Smooth muscle cell (in vitro differentiated cells): ENCODE measurements around the gene RNF32. TPM values are rescaled to one million over a fixed set of nuclear protein-coding genes. Genes with fewer than 3 reads are reported as not detected.

ENCODE experiments used
- DNase-seq: peaks from one replicate; lab custom pipeline; 2025; ENCODE audit not compliant: unreplicated experiment; lab: John Stamatoyannopoulos, UW
- H2AFZ ChIP-seq: fragments of 200-600 bp; sonication (generic); 2 replicates; pipeline ENCODE4 v1.6.0; 2016; ENCODE audit warnings: antibody characterized with exemption, low read depth, mild to moderate bottlenecking
- H3F3A ChIP-seq: fragments of 200-600 bp; sonication (generic); 2 replicates; pipeline ENCODE4 v1.6.0; 2017; ENCODE audit warnings: antibody characterized with exemption, low read depth
- H3K27ac ChIP-seq: fragments of 200-600 bp; sonication (generic); 2 replicates; pipeline ENCODE4 v1.5.1; 2016; ENCODE audit warnings: low read depth, mild to moderate bottlenecking
- H3K27me3 ChIP-seq: fragments of 200-600 bp; sonication (generic); 2 replicates; pipeline ENCODE4 v1.6.1; 2016; ENCODE audit warnings: low read depth, mild to moderate bottlenecking
- H3K36me3 ChIP-seq: fragments of 200-600 bp; sonication (generic); 2 replicates; pipeline ENCODE4 v1.5.1; 2016; ENCODE audit warnings: low read depth
- H3K4me1 ChIP-seq: fragments of 200-600 bp; sonication (generic); 2 replicates; pipeline ENCODE4 v1.5.1; 2016; ENCODE audit warnings: low read depth
- H3K4me2 ChIP-seq: fragments of 200-600 bp; sonication (generic); 2 replicates; pipeline ENCODE4 v1.6.0; 2016; ENCODE audit warnings: mild to moderate bottlenecking
- H3K4me3 ChIP-seq: fragments of 200-600 bp; sonication (generic); 2 replicates; pipeline ENCODE4 v1.5.1; 2016; ENCODE audit warnings: mild to moderate bottlenecking
- H3K79me2 ChIP-seq: fragments of 200-600 bp; sonication (generic); 2 replicates; pipeline ENCODE4 v1.6.0; 2016; ENCODE audit warnings: low read depth, mild to moderate bottlenecking
- H3K9ac ChIP-seq: fragments of 200-600 bp; sonication (generic); 2 replicates; pipeline ENCODE4 v1.6.0; 2016; ENCODE audit warnings: low read depth
- H3K9me3 ChIP-seq: fragments of 200-600 bp; sonication (generic); replicated peaks from 2 replicates; pipeline ENCODE4 v1.5.1; 2016; ENCODE audit warnings: low read depth
- H4K20me1 ChIP-seq: fragments of 200-600 bp; sonication (generic); 2 replicates; pipeline ENCODE4 v1.6.0; 2016; ENCODE audit warnings: low read depth
- CTCF ChIP-seq: fragments of 200-600 bp; sonication (generic); IDR thresholded peaks from 2 replicates; pipeline ENCODE4 v1.5.1; 2017; ENCODE audit warnings: borderline replicate concordance, mild to moderate bottlenecking, antibody characterized with exemption; ENCODE audit not compliant: insufficient read depth, poor library complexity, severe bottlenecking
- WGBS: methylation state at CpG from one replicate; pipeline ENCODE4 v1.1.7; 2016; ENCODE audit warnings: low lambda C conversion rate; 5-methylcytosine and 5-hydroxymethylcytosine counted together
- polyA plus RNA-seq: library from polyadenylated mRNA; unstranded; fragments of >200 nt; fragmentation: Nextera tagmentation; extraction: Ambion mirVana; gene quantifications from 2 replicates; pipeline ENCODE4 v1.2.1, GENCODE V29; 2016
- total RNA-seq: library from RNA; depleted of rRNA; stranded (reverse); fragments of >200 nt; gene quantifications from 2 replicates; pipeline ENCODE4 v1.2.3, GENCODE V29; 2014

The RNF32 gene
- total and polyA plus RNA-seq, 2 experiments from 2014 or later = 0.63 to 4.3 TPM

- H3K36me3 ChIP-seq = no peaks in the 10 kb centered on the region
- DNase-seq = no peak
- no peaks in the 10 kb centered on the region for H4K20me1 ChIP-seq
- no peaks in the 10 kb centered on the region for H3K9me3 ChIP-seq
- H3K9ac ChIP-seq = no peak overlapping the region
- H3K79me2 ChIP-seq = no peaks in the 10 kb centered on the region
- H3K4me2 ChIP-seq = no peak overlapping the region
- no peaks in the 10 kb centered on the region for H3K27me3 ChIP-seq
- no peak overlapping the region for H3K4me3 ChIP-seq
- no peak overlapping the region for H3K27ac ChIP-seq
- H2AFZ ChIP-seq = no peak overlapping the region
- no peak for TF ChIP-seq CTCF
- WGBS = 37% methylated on average over 15 of the region's 15 CpGs
- no peaks in the 10 kb centered on the region for H3K4me1 ChIP-seq
- H3F3A ChIP-seq = no peaks in the 10 kb centered on the region
These were observed 36.3 kb upstream of the RNF32 start for GRCh38 chr7:156604311-156604710.

- no peaks in the 10 kb centered on the region for H3F3A ChIP-seq
- no peaks in the 10 kb centered on the region for H4K20me1 ChIP-seq
- no peak overlapping the region for H2AFZ ChIP-seq
- no peak overlapping the region for H3K4me2 ChIP-seq
- no peak for TF ChIP-seq CTCF
- no peak overlapping the region for H3K9ac ChIP-seq
- H3K27me3 ChIP-seq = no peaks in the 10 kb centered on the region
- no peak for DNase-seq
- no peak overlapping the region for H3K4me3 ChIP-seq
- no peaks in the 10 kb centered on the region for H3K79me2 ChIP-seq
- WGBS = 80% methylated on average over 22 of the region's 22 CpGs
- no peaks in the 10 kb centered on the region for H3K36me3 ChIP-seq
- H3K4me1 ChIP-seq = no peaks in the 10 kb centered on the region
- no peaks in the 10 kb centered on the region for H3K9me3 ChIP-seq
- H3K27ac ChIP-seq = no peak overlapping the region
These were observed 35.5 kb upstream of the RNF32 start for GRCh38 chr7:156604836-156605695.

GRCh38 chr7:156606135-156606534, 34.4 kb upstream of the RNF32 start:
- H3K9ac ChIP-seq = no peak overlapping the region
- no peak for TF ChIP-seq CTCF
- no peaks in the 10 kb centered on the region for H3K79me2 ChIP-seq
- H3K4me3 ChIP-seq = no peak overlapping the region
- no peak overlapping the region for H2AFZ ChIP-seq
- H3K27me3 ChIP-seq = no peaks in the 10 kb centered on the region
- H3K4me1 ChIP-seq = no peaks in the 10 kb centered on the region
- no peak overlapping the region for H3K4me2 ChIP-seq
- H3F3A ChIP-seq = no peaks in the 10 kb centered on the region
- 84% methylated on average over 5 of the region's 5 CpGs for WGBS
- no peaks in the 10 kb centered on the region for H3K36me3 ChIP-seq
- no peaks in the 10 kb centered on the region for H4K20me1 ChIP-seq
- H3K27ac ChIP-seq = no peak overlapping the region
- no peaks in the 10 kb centered on the region for H3K9me3 ChIP-seq
- no peak for DNase-seq
